ENCODE results near the gene DHRSX. TPM values are rescaled to one million over a fixed set of nuclear protein-coding genes. Genes with fewer than 3 reads are reported as not detected.

The DHRSX gene
- polyA plus RNA-seq, 3 donors: 12.9 to 33.2 (median 28.3) TPM

DNA sequence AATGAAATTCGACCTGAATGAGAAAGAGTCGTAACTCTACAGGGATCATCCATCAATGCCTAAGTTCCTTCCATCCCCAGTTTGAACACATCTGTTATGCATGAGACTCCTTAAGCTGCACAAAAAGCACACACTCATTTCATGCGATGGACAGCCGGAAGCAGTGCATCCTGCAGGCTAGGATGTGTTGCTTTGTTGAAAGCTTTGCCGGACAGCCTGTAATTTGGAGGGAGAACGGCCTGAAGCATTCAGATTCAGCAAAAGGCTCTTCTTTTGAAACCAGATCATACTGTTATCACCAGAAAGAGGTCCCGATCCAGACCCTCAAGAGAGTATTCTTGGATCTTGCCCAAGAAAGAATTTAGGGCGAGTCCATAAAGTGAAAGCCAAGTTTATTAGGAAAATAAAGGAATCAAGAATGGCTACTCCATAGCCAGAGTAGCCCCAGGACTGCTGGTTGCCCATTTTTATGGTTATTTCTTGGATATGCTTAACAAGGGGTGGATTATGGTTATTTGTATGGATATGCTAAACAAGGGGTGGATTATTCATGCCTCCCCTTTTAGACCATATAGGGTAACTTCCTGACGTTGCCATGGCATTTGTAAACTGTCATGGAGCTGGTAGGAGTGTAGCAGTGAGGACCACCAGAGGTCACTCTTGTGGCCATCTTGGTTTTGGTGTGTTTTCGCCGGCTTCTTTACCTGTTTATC is 48.1 kb upstream of the DHRSX start:
- DNase-seq: no peak
- no peak overlapping the region for H3K9ac ChIP-seq (ENCODE audit: insufficient read depth, low read length, poor library complexity, severe bottlenecking)
- H3K4me3 Mint-ChIP-seq: no peak overlapping the region
- no peak overlapping the region for H3K27ac ChIP-seq (ENCODE audit: low read depth in 1 of 2, low read length in 2 of 2)
- H3K4me3 ChIP-seq (replicated peaks in 1 of 3; ENCODE audit: low read depth in 2 of 3, low read length in 3 of 3): no peak overlapping the region
- H3K36me3 ChIP-seq (replicated peaks in 1 of 2; ENCODE audit: control insufficient read depth in 1 of 2, insufficient read depth in 2 of 2, low read length in 2 of 2): no peaks in the 10 kb centered on the region
- H3K27ac Mint-ChIP-seq: no peak overlapping the region
- WGBS (ENCODE audit: insufficient coverage): 89% methylated on average over 3 of the region's 11 CpGs
- peaks cover 2 to 20% (median 5%) of the 10 kb centered on the region in 7 donors for H3K9me3 Mint-ChIP-seq
- TF ChIP-seq, protein P1, sequence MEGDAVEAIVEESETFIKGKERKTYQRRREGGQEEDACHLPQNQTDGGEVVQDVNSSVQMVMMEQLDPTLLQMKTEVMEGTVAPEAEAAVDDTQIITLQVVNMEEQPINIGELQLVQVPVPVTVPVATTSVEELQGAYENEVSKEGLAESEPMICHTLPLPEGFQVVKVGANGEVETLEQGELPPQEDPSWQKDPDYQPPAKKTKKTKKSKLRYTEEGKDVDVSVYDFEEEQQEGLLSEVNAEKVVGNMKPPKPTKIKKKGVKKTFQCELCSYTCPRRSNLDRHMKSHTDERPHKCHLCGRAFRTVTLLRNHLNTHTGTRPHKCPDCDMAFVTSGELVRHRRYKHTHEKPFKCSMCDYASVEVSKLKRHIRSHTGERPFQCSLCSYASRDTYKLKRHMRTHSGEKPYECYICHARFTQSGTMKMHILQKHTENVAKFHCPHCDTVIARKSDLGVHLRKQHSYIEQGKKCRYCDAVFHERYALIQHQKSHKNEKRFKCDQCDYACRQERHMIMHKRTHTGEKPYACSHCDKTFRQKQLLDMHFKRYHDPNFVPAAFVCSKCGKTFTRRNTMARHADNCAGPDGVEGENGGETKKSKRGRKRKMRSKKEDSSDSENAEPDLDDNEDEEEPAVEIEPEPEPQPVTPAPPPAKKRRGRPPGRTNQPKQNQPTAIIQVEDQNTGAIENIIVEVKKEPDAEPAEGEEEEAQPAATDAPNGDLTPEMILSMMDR (IDR thresholded peaks at IDR 0.05): no peak
- H3K9me3 ChIP-seq (replicated peaks in 1 of 2; ENCODE audit: control insufficient read depth in 1 of 2, insufficient read depth in 1 of 2, low read length in 2 of 2): peaks cover 0 to 3% of the 10 kb centered on the region in 2 donors
- H3K4me1 Mint-ChIP-seq: no peaks in the 10 kb centered on the region
- no peak overlapping the region for H3K4me2 ChIP-seq (replicated peaks; ENCODE audit: extremely low read depth, low read length, poor library complexity, severe bottlenecking)
- no peaks in the 10 kb centered on the region for H3K36me3 Mint-ChIP-seq
- no peaks in the 10 kb centered on the region for H3K27me3 ChIP-seq (ENCODE audit: control insufficient read depth in 2 of 2, insufficient read depth in 2 of 2, low read length in 2 of 2)
- no peaks in the 10 kb centered on the region for H3K4me1 ChIP-seq (ENCODE audit: control insufficient read depth in 1 of 2, insufficient read depth in 2 of 2, low read length in 2 of 2)
- peaks cover 2 to 7% (median 2%) of the 10 kb centered on the region in 3 donors for H3K27me3 Mint-ChIP-seq (ENCODE audit: low read depth in 3 of 3)
- no peaks in the 10 kb centered on the region for H4K20me1 ChIP-seq (ENCODE audit: insufficient read depth, low read length)
- no peak overlapping the region for H2AFZ ChIP-seq (ENCODE audit: insufficient read depth, low read depth, low read length, poor library complexity, severe bottlenecking)
- H3K79me2 ChIP-seq (ENCODE audit: insufficient read depth, low read length): no peaks in the 10 kb centered on the region
- intact Hi-C loops (cut with micrococcal nuclease): no loop called here

DNA sequence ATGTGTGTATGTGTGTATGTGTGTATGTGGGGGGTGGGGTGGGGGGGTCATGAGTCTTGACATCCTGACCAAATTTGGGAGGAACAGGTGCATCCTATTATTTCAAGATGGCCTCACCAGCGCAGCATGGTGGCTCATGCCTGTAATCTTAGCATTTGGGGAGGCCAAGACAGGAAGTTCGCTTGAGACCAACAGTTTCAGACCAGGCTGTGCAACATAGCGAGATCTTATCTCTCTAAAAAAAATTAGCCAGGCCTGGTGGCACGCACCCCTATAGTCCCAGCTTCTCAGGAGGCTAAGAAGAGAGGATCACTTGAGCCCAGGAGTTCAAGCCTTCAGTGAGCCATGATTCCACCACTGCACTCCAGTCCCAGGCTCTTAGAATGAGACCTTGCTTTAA is 47.0 kb upstream of the DHRSX start:
- H3K4me1 ChIP-seq (ENCODE audit: control insufficient read depth in 1 of 2, insufficient read depth in 2 of 2, low read length in 2 of 2): no peaks in the 10 kb centered on the region
- no peak overlapping the region for H3K4me2 ChIP-seq (replicated peaks; ENCODE audit: extremely low read depth, low read length, poor library complexity, severe bottlenecking)
- H3K9me3 ChIP-seq (replicated peaks in 1 of 2; ENCODE audit: control insufficient read depth in 1 of 2, insufficient read depth in 1 of 2, low read length in 2 of 2): peaks cover 0 to 3% of the 10 kb centered on the region in 2 donors
- no peak for DNase-seq
- H3K36me3 ChIP-seq (replicated peaks in 1 of 2; ENCODE audit: control insufficient read depth in 1 of 2, insufficient read depth in 2 of 2, low read length in 2 of 2): no peaks in the 10 kb centered on the region
- H3K27ac Mint-ChIP-seq: no peak overlapping the region
- H3K9me3 Mint-ChIP-seq: peaks cover 2 to 20% (median 4%) of the 10 kb centered on the region in 7 donors
- H3K36me3 Mint-ChIP-seq: no peaks in the 10 kb centered on the region
- TF ChIP-seq, protein P1 (IDR thresholded peaks at IDR 0.05): no peak
- H3K79me2 ChIP-seq (ENCODE audit: insufficient read depth, low read length): no peaks in the 10 kb centered on the region
- intact Hi-C loops (cut with micrococcal nuclease): no loop called here
- H3K27me3 Mint-ChIP-seq (ENCODE audit: low read depth in 3 of 3): peaks cover 2 to 4% (median 4%) of the 10 kb centered on the region in 3 donors
- H2AFZ ChIP-seq (ENCODE audit: insufficient read depth, low read depth, low read length, poor library complexity, severe bottlenecking): no peak overlapping the region
- 71% methylated on average over 4 of the region's 4 CpGs for WGBS (ENCODE audit: insufficient coverage)
- no peak overlapping the region for H3K4me3 Mint-ChIP-seq
- no peak overlapping the region for H3K27ac ChIP-seq (ENCODE audit: low read depth in 1 of 2, low read length in 2 of 2)
- H3K4me1 Mint-ChIP-seq: no peaks in the 10 kb centered on the region
- H3K4me3 ChIP-seq (replicated peaks in 1 of 3; ENCODE audit: low read depth in 2 of 3, low read length in 3 of 3): no peak overlapping the region
- H3K9ac ChIP-seq (ENCODE audit: insufficient read depth, low read length, poor library complexity, severe bottlenecking): no peak overlapping the region
- no peaks in the 10 kb centered on the region for H4K20me1 ChIP-seq (ENCODE audit: insufficient read depth, low read length)
- H3K27me3 ChIP-seq (ENCODE audit: control insufficient read depth in 2 of 2, insufficient read depth in 2 of 2, low read length in 2 of 2): no peaks in the 10 kb centered on the region

Measured in CD14-positive monocyte (primary cell).